ENCODE measurements around the gene NRCAM.

Gene NRCAM

DNA sequence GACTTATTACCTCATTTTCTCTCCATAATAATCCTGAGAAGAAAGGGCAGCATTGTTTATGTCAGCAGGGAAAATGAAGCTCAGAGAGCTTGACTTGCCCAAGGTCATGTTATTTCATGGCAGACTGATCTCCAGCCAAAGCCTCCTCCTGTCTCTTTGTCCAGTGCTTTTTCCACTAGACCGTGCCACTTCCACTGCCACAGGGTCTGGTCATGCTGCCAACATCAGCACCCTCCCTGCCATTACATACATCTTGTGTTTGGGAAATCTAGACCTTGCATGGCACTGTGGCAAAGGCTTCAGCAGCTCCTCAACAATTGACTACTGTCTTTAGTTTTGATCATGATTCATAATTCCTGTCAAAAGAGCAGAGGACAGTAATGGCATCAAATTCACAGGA lies 25.1 kb downstream of the NRCAM start:
- Histone ChIP-seq H3K9ac (ENCODE audit: low read length) (no peak overlapping the region), H3K4me1 (ENCODE audit: low read length) (no peaks in the 10 kb centered on the region), H3K79me2 (ENCODE audit: low read length) (no peaks in the 10 kb centered on the region), H3K4me2 (ENCODE audit: low read depth, low read length) (no peak overlapping the region), H3K4me3 (ENCODE audit: low read length) (no peak overlapping the region), H3K27me3 (replicated peaks; ENCODE audit: insufficient read depth, low read length) (no peaks in the 10 kb centered on the region), H4K20me1 (ENCODE audit: insufficient read depth, low read length) (no peaks in the 10 kb centered on the region), H3K9me3 (replicated peaks; ENCODE audit: insufficient read depth, low read length) (no peaks in the 10 kb centered on the region), H3K36me3 (replicated peaks; ENCODE audit: insufficient read depth, low read length) (no peaks in the 10 kb centered on the region), H2AFZ (ENCODE audit: low read length) (no peak overlapping the region), H3K27ac (ENCODE audit: low read length) (no peak overlapping the region), H3F3A (ENCODE audit: insufficient read depth, low read length) (no peaks in the 10 kb centered on the region), H3K9me2 (replicated peaks; ENCODE audit: insufficient read depth, low read length) (no peaks in the 10 kb centered on the region)
- DNase-seq, result no peak
- no peak for TF ChIP-seq EZH2phosphoT487 (IDR thresholded peaks at IDR 0.05; ENCODE audit: low read length)
- TF ChIP-seq CTCF (IDR thresholded peaks at IDR 0.05; ENCODE audit: low read length), result no peak
- TF ChIP-seq EZH2 (optimal IDR thresholded peaks at IDR 0.05; ENCODE audit: low read depth, low read length), result no peak

- Histone ChIP-seq H3K9me2 (replicated peaks; ENCODE audit: insufficient read depth, low read length) (no peaks in the 10 kb centered on the region), H3K9me3 (replicated peaks; ENCODE audit: insufficient read depth, low read length) (no peaks in the 10 kb centered on the region), H3K27ac (ENCODE audit: low read length) (no peak overlapping the region), H3F3A (ENCODE audit: insufficient read depth, low read length) (no peaks in the 10 kb centered on the region), H3K9ac (ENCODE audit: low read length) (no peak overlapping the region), H4K20me1 (ENCODE audit: insufficient read depth, low read length) (no peaks in the 10 kb centered on the region), H3K4me3 (ENCODE audit: low read length) (no peak overlapping the region), H3K4me1 (ENCODE audit: low read length) (no peaks in the 10 kb centered on the region), H3K27me3 (replicated peaks; ENCODE audit: insufficient read depth, low read length) (no peaks in the 10 kb centered on the region), H3K4me2 (ENCODE audit: low read depth, low read length) (no peak overlapping the region), H3K79me2 (ENCODE audit: low read length) (no peaks in the 10 kb centered on the region), H2AFZ (ENCODE audit: low read length) (no peak overlapping the region), H3K36me3 (replicated peaks; ENCODE audit: insufficient read depth, low read length) (no peaks in the 10 kb centered on the region)
- no peak for TF ChIP-seq CTCF (IDR thresholded peaks at IDR 0.05; ENCODE audit: low read length)
- no peak for TF ChIP-seq EZH2 (optimal IDR thresholded peaks at IDR 0.05; ENCODE audit: low read depth, low read length)
- no peak for TF ChIP-seq EZH2phosphoT487 (IDR thresholded peaks at IDR 0.05; ENCODE audit: low read length)
- DNase-seq, result no peak
These were observed 25.6 kb downstream of the NRCAM start for GRCh38 chr7:108430664-108431063.

- H3K4me2 ChIP-seq (ENCODE audit: low read depth, low read length), result no peak overlapping the region
- TF ChIP-seq EZH2 (optimal IDR thresholded peaks at IDR 0.05; ENCODE audit: low read depth, low read length) (no peak), CTCF (IDR thresholded peaks at IDR 0.05; ENCODE audit: low read length) (no peak), EZH2phosphoT487 (IDR thresholded peaks at IDR 0.05; ENCODE audit: low read length) (no peak)
- H4K20me1 ChIP-seq (ENCODE audit: insufficient read depth, low read length), result no peaks in the 10 kb centered on the region
- H3K36me3 ChIP-seq (replicated peaks; ENCODE audit: insufficient read depth, low read length), result no peaks in the 10 kb centered on the region
- no peaks in the 10 kb centered on the region for H3K9me2 ChIP-seq (replicated peaks; ENCODE audit: insufficient read depth, low read length)
- no peak overlapping the region for H2AFZ ChIP-seq (ENCODE audit: low read length)
- no peak overlapping the region for H3K9ac ChIP-seq (ENCODE audit: low read length)
- no peaks in the 10 kb centered on the region for H3K27me3 ChIP-seq (replicated peaks; ENCODE audit: insufficient read depth, low read length)
- H3F3A ChIP-seq (ENCODE audit: insufficient read depth, low read length), result no peaks in the 10 kb centered on the region
- DNase-seq, result no peak
- no peaks in the 10 kb centered on the region for H3K9me3 ChIP-seq (replicated peaks; ENCODE audit: insufficient read depth, low read length)
- no peak overlapping the region for H3K27ac ChIP-seq (ENCODE audit: low read length)
- no peak overlapping the region for H3K4me3 ChIP-seq (ENCODE audit: low read length)
- H3K4me1 ChIP-seq (ENCODE audit: low read length), result no peaks in the 10 kb centered on the region
- H3K79me2 ChIP-seq (ENCODE audit: low read length), result no peaks in the 10 kb centered on the region
These were observed 28.5 kb downstream of the NRCAM start for GRCh38 chr7:108427766-108428165.

Data from MM.1S (cell line).